ENCODE results near the gene MFSD1.

- TF ChIP-seq CTCF (IDR thresholded peaks at IDR 0.05): no peak
- no peak for TF ChIP-seq NPAS2 (CRISPR knock-in tag; IDR thresholded peaks at IDR 0.05; ENCODE audit: borderline replicate concordance)
- no peak for TF ChIP-seq RARB (CRISPR knock-in tag; IDR thresholded peaks at IDR 0.05)
- TF ChIP-seq REST (IDR thresholded peaks at IDR 0.05): no peak
- TF ChIP-seq HMGXB4 (CRISPR knock-in tag; IDR thresholded peaks at IDR 0.05; ENCODE audit: borderline replicate concordance): no peak
These were observed 62.6 kb downstream of the MFSD1 start for GRCh38 chr3:158864492-158864891.

All from A549 (cell line).